C4-2B (cell line): Measurements from ENCODE around the gene TIMP3.

ENCODE experiments used
- H3K27ac ChIP-seq: fragments of 450-650 bp; 2 replicates; pipeline ENCODE4 v1.5.1; 2017
- CTCF ChIP-seq: fragments of 450-650 bp; conservative IDR thresholded peaks from 2 replicates; pipeline ENCODE4 v1.5.1; 2017; ENCODE audit warnings: mild to moderate bottlenecking
- ZFX ChIP-seq: fragments of 450-650 bp; IDR thresholded peaks from 2 replicates; pipeline ENCODE4 v1.6.1; 2017

The TIMP3 gene

GRCh38 chr22:32897400-32897799 is 95.9 kb downstream of the TIMP3 start:
- no peak overlapping the region for H3K27ac ChIP-seq
- no peak for TF ChIP-seq ZFX
- no peak for TF ChIP-seq CTCF

- TF ChIP-seq CTCF (no peak), ZFX (no peak)
- no peak overlapping the region for H3K27ac ChIP-seq
Measured at GRCh38 chr22:32900886-32901635, 99.6 kb downstream of the TIMP3 start.

GRCh38 chr22:32901925-32902324 is 100.4 kb downstream of the TIMP3 start:
- TF ChIP-seq ZFX: no peak
- TF ChIP-seq CTCF: no peak
- H3K27ac ChIP-seq: no peak overlapping the region

- TF ChIP-seq CTCF (no peak), ZFX (no peak)
Measured at GRCh38 chr22:32903507-32903906, 102.0 kb downstream of the TIMP3 start.

GRCh38 chr22:32904044-32904443 is 102.5 kb downstream of the TIMP3 start:
- no peak for TF ChIP-seq ZFX
- TF ChIP-seq CTCF: no peak
- no peak overlapping the region for H3K27ac ChIP-seq

More at GRCh38 chr22:32903507-32903906, 102.0 kb downstream of the TIMP3 start:
- H3K27ac ChIP-seq: no peak overlapping the region

GRCh38 chr22:32905400-32905799 is 103.9 kb downstream of the TIMP3 start:
- no peak overlapping the region for H3K27ac ChIP-seq
- TF ChIP-seq ZFX: no peak
- no peak for TF ChIP-seq CTCF

GRCh38 chr22:32909581-32910428 is 108.3 kb downstream of the TIMP3 start:
- no peak for TF ChIP-seq ZFX

More at GRCh38 chr22:32909581-32910428, 108.3 kb downstream of the TIMP3 start:
- H3K27ac ChIP-seq: no peak overlapping the region
